WTC11 (cell line): ENCODE data around the gene FAM76A.
"Not testable (repeated sequence)": the region's sequence is repeated elsewhere in the genome, so short reads cannot be mapped to it uniquely, and the experiment has no call there.

ENCODE experiments used
- ATF1 ChIP-seq: sonication (generic); formaldehyde crosslinking; IDR thresholded peaks from 2 replicates; pipeline ENCODE4 v1.8.1; 2023; ENCODE audit warnings: mild to moderate bottlenecking, moderate library complexity, missing genetic modification reagents
- CBFB ChIP-seq: sonication (generic); formaldehyde crosslinking; IDR thresholded peaks from 2 replicates; pipeline ENCODE4 v1.8.1; 2022; ENCODE audit warnings: mild to moderate bottlenecking, low read depth, missing genetic modification reagents
- CREM ChIP-seq: sonication (generic); formaldehyde crosslinking; IDR thresholded peaks from 2 replicates; pipeline ENCODE4 v1.8.1; 2022; ENCODE audit warnings: mild to moderate bottlenecking, missing genetic modification reagents, moderate library complexity
- ESRRA ChIP-seq: sonication (generic); formaldehyde crosslinking; IDR thresholded peaks from 2 replicates; pipeline ENCODE4 v1.8.1; 2022; ENCODE audit warnings: mild to moderate bottlenecking, missing genetic modification reagents, borderline replicate concordance
- HMGA2 ChIP-seq: fragments of 250-450 bp; sonication (Bioruptor Pico); IDR thresholded peaks from 2 replicates; pipeline ENCODE4 v1.4.0; 2021; ENCODE audit warnings: mild to moderate bottlenecking, moderate library complexity
- NFYB ChIP-seq: sonication (generic); formaldehyde crosslinking; conservative IDR thresholded peaks from 2 replicates; pipeline ENCODE4 v1.8.0; 2022; ENCODE audit warnings: low read depth, missing genetic modification reagents
- NR2C2 ChIP-seq: sonication (generic); formaldehyde crosslinking; IDR thresholded peaks from 2 replicates; pipeline ENCODE4 v1.8.0; 2022; ENCODE audit warnings: mild to moderate bottlenecking, missing genetic modification reagents
- TF ChIP-seq, protein P1 (sequence below): fragments of 200-600 bp; IDR thresholded peaks from 2 replicates; pipeline ENCODE4 v1.8.0; 2022; ENCODE audit warnings: antibody characterized with exemption
- TF ChIP-seq, protein P2 (sequence below): sonication (generic); formaldehyde crosslinking; IDR thresholded peaks from 2 replicates; pipeline ENCODE4 v1.8.0; 2022; ENCODE audit warnings: mild to moderate bottlenecking, missing genetic modification reagents
- TF ChIP-seq, protein P3 (sequence below): sonication (generic); formaldehyde crosslinking; IDR thresholded peaks from 2 replicates; pipeline ENCODE4 v1.8.1; 2023; ENCODE audit warnings: mild to moderate bottlenecking, missing genetic modification reagents

DNA sequence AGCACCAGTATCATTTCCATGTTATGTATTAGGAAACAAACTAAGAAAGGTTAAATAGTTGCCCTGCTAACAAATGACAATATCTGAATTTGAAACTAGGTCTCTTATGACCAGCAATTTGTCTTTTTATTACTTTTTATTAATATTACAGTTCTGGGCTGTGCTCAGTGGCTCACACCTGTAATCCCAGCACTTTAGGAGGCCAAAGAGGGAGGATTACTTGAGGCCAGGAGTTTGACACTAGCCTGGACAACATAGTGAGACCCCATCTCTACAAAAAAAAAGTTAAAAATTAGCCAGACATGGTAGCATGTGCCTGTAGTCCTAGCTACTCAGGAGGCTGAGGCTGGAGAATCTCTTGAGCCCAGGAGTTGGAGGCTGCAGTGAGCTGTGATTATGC lies 50.5 kb downstream of the FAM76A start:
- TF ChIP-seq, protein P1, sequence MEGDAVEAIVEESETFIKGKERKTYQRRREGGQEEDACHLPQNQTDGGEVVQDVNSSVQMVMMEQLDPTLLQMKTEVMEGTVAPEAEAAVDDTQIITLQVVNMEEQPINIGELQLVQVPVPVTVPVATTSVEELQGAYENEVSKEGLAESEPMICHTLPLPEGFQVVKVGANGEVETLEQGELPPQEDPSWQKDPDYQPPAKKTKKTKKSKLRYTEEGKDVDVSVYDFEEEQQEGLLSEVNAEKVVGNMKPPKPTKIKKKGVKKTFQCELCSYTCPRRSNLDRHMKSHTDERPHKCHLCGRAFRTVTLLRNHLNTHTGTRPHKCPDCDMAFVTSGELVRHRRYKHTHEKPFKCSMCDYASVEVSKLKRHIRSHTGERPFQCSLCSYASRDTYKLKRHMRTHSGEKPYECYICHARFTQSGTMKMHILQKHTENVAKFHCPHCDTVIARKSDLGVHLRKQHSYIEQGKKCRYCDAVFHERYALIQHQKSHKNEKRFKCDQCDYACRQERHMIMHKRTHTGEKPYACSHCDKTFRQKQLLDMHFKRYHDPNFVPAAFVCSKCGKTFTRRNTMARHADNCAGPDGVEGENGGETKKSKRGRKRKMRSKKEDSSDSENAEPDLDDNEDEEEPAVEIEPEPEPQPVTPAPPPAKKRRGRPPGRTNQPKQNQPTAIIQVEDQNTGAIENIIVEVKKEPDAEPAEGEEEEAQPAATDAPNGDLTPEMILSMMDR = not testable (repeated sequence)
- not testable (repeated sequence) for TF ChIP-seq ESRRA (CRISPR knock-in tag); ATF1; NR2C2 (CRISPR knock-in tag); HMGA2 (CRISPR knock-in tag); CREM (CRISPR knock-in tag); NFYB (CRISPR knock-in tag); CBFB
- TF ChIP-seq, protein P2, sequence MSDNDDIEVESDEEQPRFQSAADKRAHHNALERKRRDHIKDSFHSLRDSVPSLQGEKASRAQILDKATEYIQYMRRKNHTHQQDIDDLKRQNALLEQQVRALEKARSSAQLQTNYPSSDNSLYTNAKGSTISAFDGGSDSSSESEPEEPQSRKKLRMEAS (CRISPR knock-in tag) = not testable (repeated sequence)
- TF ChIP-seq, protein P3, sequence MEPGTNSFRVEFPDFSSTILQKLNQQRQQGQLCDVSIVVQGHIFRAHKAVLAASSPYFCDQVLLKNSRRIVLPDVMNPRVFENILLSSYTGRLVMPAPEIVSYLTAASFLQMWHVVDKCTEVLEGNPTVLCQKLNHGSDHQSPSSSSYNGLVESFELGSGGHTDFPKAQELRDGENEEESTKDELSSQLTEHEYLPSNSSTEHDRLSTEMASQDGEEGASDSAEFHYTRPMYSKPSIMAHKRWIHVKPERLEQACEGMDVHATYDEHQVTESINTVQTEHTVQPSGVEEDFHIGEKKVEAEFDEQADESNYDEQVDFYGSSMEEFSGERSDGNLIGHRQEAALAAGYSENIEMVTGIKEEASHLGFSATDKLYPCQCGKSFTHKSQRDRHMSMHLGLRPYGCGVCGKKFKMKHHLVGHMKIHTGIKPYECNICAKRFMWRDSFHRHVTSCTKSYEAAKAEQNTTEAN (CRISPR knock-in tag) = not testable (repeated sequence)
